ENCODE data around the gene EPB41L4A. TPM values are rescaled to one million over a fixed set of nuclear protein-coding genes. Genes with fewer than 3 reads are reported as not detected.

The EPB41L4A gene
- total RNA-seq, 1 experiment from 2014 or later, result not detected

GRCh38 chr5:112323166-112323565 is 95.9 kb downstream of the EPB41L4A start:
- in situ Hi-C loops (cut with HindIII; ENCODE audit: low sequenced_read_pairs), result no loop called here
- DNase-seq (ENCODE audit: low spot score), result no peak

DNA sequence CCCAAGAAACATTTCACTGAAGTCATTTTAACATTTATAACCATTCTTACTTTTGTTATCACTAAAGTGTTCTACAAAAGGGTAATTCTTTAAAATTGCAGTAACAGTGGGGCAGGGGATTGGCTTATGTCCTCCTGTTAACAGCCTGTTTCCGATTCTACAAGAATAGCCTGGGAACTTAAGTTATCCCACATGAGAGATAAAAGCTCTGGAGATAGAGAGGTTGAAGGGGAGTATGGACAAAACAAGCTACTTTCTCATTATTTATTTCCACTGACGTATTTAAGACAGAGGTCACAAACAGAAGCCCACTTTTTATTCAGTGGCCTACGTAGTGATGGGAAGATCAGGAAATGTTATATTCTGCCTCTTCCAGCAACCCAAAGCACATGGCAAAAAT is 98.7 kb downstream of the EPB41L4A start:
- no peak for DNase-seq (ENCODE audit: low spot score)
- in situ Hi-C loops (cut with HindIII; ENCODE audit: low sequenced_read_pairs), result no loop called here

DNA sequence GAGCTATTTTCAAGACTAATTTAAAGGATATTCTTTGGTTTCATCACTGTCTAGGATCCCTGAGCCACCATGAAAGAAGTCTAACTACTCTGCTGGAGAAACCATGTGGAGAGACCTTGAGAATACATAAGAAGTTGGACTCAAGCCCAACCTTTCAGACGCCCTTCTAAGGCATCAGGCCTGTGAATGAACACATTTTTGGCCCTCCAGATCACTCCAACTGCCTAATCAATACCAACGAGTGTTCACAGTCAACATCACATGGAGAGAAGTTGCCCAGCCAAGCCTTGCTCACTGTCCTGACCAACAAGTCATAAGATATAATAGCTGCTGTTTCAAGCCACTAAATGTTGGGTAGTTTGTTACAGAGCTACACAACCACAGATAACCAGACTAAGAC is 100.7 kb downstream of the EPB41L4A start:
- no peak for DNase-seq (ENCODE audit: low spot score)
- in situ Hi-C loops (cut with HindIII; ENCODE audit: low sequenced_read_pairs), result no loop called here

DNA sequence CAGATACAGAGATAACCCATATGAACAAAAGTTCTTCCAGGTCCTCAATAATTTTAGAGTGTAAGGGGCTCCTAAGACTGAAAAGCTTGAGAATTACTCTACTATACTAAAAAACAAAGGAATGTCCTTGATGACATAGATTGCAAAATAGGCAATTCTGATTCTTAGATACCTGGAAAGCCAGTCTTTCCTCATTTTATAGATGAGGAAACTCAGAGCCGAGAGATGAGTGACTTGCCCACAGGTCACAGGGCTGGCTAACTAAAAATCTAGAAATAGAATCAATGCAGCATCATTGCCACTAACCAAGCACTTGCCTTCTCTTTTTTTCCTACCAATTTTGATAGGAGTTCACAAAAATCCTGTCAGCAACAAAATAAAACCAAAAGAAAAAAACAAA is 101.2 kb downstream of the EPB41L4A start:
- DNase-seq (ENCODE audit: low spot score), result no peak
- in situ Hi-C loops (cut with HindIII; ENCODE audit: low sequenced_read_pairs), result no loop called here

- no peak for DNase-seq (ENCODE audit: low spot score)
- in situ Hi-C loops (cut with HindIII; ENCODE audit: low sequenced_read_pairs), result no loop called here
Observed at GRCh38 chr5:112316731-112317130, 102.3 kb downstream of the EPB41L4A start.

GRCh38 chr5:112316006-112316405 is 103.1 kb downstream of the EPB41L4A start:
- in situ Hi-C loops (cut with HindIII; ENCODE audit: low sequenced_read_pairs), result no loop called here

GRCh38 chr5:112312295-112313275 is 106.5 kb downstream of the EPB41L4A start:
- in situ Hi-C loops (cut with HindIII; ENCODE audit: low sequenced_read_pairs), result no loop called here
- DNase-seq (ENCODE audit: low spot score), result no peak

More at GRCh38 chr5:112316006-112316405, 103.1 kb downstream of the EPB41L4A start:
- no peak for DNase-seq (ENCODE audit: low spot score)

DNA sequence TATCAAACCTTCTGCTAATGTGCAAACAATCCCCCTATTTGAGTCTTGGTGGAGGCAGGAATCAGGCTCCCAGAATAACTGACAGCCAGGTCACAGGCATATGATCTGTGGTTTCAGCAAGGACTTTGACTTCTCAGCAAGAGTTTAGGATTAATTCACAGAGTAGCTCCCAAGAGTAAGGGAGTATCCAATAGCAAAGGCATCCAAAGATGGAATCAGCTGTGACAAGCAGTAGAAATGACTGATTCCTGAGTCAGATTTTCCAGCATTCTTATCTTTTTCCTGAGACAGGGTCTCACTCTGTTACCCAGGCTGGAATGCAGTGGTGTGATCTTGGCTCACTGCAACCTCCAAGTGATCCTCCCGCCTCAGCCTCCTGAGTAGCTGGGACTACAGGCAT is 108.3 kb downstream of the EPB41L4A start:
- no peak for DNase-seq (ENCODE audit: low spot score)
- in situ Hi-C loops (cut with HindIII; ENCODE audit: low sequenced_read_pairs), result no loop called here

DNA sequence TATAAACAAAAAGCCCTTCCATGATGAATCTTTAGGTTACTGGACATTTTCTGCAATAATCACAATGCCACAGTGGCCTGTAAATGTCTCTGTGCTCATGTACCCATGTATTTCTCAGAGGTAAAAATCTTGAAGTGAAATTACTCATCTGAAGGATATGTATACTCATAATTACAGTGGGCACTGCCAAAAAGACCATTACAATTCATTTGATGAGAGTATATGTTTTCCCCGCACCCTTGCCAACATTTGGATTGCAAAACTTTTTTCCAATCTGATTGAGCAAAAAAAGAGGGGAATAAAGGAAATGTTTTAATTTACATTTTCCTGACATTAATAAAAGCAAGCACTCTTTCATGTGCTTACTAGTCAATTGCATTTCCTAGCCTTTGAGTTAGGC is 110.5 kb downstream of the EPB41L4A start:
- DNase-seq (ENCODE audit: low spot score), result no peak
- in situ Hi-C loops (cut with HindIII; ENCODE audit: low sequenced_read_pairs), result no loop called here

DNA sequence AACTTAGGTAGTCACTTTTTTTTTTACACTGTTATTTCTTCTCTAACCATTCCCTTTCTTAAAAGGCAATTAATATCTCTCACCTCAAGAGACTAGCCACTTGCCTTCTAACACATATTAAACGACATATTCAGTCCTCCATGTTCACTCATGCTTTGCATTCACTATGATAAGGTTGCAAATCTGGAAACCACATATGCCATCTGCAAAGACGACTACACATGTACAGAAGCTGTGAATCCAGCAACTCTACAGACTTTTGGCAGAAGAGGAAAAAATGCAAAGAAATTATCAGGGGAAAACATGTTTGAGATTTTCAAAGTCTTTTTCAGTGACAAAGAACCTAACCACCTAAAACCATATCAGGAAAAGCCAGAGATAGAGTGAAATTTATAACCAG is 112.1 kb downstream of the EPB41L4A start:
- no peak for DNase-seq (ENCODE audit: low spot score)
- in situ Hi-C loops (cut with HindIII; ENCODE audit: low sequenced_read_pairs), result no loop called here

DNA sequence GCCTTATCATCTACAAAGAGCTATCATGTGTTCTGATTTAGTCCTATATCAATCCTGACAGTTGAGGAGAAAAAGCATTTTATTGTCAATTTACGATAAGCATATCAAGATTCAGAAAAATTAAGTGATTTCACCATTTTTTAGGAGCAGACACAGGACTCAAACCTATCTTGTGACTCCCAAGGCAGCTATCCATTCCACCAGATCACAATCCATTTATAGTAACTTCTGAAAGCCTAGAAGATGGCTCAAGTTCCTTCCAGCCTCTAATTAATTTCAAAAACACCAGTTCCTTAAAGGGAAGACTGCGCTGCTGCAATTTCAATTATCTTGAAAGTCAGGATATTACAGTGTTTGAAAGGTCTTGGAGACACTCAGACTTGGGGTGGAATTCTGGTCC is 114.3 kb downstream of the EPB41L4A start:
- in situ Hi-C loops (cut with HindIII; ENCODE audit: low sequenced_read_pairs), result no loop called here
- DNase-seq (ENCODE audit: low spot score), result no peak

DNA sequence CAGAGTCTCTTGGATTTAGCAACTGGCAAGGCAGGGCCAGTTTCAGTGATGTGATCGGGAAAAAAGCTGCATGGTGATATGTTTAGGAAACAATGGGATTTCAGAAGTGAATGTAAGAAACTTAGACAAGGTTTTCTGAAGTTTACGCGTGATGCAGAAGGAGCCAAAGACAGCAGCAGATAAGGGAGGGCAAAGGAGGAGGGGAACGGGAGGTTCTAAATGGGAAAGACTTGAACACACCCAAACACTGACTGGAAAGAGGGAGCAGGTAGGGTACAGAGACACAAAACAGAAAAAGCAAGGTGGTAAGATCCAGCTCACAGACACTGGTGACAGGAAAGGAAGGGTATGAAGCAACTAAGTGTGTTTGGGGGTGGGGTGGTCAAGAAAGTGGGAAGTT is 115.4 kb downstream of the EPB41L4A start:
- in situ Hi-C loops (cut with HindIII; ENCODE audit: low sequenced_read_pairs), result no loop called here
- DNase-seq (ENCODE audit: low spot score), result no peak

GRCh38 chr5:112294126-112294525 is 125.0 kb downstream of the EPB41L4A start:
- DNase-seq (ENCODE audit: low spot score), result no peak
- in situ Hi-C loops (cut with HindIII; ENCODE audit: low sequenced_read_pairs), result no loop called here

DNA sequence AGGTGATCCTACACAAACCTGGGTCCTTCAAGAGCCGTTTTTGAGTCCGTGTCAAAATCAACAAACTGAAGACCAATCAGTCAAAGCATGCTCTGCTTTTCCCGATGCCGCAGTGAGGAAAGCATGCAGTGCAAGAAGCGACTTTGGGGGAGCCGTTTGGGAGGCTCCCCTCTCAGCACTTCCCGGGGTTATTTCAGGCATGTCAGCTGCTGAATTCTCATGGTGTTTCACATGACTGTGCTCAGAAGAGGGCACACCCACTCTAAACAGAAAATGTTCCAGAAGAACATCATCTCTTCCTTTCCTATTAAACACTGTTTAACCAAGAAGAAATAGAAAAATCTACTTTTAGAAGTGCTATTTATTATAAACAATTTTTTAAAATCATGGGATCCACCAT is 125.5 kb downstream of the EPB41L4A start:
- in situ Hi-C loops (cut with HindIII; ENCODE audit: low sequenced_read_pairs), result no loop called here
- DNase-seq (ENCODE audit: low spot score), result no peak

- DNase-seq (ENCODE audit: low spot score), result no peak
Observed at GRCh38 chr5:112290691-112291090, 128.4 kb downstream of the EPB41L4A start.

DNA sequence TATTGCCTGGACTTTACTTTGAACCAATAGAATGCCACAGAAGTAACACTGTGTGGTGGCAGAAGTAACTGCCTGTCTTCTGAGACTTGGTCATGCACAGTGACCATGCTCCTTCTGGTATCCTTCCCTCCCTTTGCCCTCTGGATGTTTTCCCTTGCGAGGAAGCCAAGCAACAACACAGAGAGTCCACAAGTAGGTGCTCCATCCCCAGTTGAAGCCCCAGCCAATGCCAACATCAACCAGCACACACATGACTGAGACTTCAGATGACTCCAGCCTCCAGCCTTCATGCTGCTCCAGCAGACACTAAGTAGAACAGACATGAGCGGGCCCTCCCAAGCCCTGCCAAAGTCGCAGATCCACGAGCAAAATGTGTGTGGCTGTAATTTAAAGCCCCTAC is 129.6 kb downstream of the EPB41L4A start:
- in situ Hi-C loops (cut with HindIII; ENCODE audit: low sequenced_read_pairs), result no loop called here
- DNase-seq (ENCODE audit: low spot score), result no peak

More at GRCh38 chr5:112290691-112291090, 128.4 kb downstream of the EPB41L4A start:
- in situ Hi-C loops (cut with HindIII; ENCODE audit: low sequenced_read_pairs), result no loop called here

GRCh38 chr5:112283943-112284929 is 134.8 kb downstream of the EPB41L4A start:
- in situ Hi-C loops (cut with HindIII; ENCODE audit: low sequenced_read_pairs), result no loop called here
- no peak for DNase-seq (ENCODE audit: low spot score)

DNA sequence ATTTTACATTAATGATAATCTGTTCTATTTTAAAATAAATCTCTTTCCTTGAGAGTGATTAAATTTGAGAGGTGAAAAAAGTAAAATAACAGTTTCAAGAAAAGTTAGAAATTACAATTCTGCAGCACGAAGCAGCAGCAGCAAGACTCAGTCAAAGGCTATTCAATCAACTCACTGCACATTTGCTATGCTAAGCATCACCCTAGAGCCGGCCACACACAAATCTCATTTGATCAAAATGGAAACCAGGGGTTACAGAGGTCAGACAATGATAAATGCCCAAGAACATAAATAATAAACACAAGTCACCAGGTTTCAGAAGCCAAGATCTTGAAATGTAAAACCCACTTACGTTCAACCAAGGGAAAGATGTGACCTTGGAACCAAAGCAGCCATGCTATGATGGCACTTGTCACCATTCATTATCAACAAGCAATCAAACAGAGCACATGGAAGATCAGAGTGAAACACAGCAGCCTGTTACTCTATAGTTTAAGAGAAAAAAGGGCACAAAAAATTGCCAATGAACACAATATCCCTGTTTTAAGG is 136.0 kb downstream of the EPB41L4A start:
- no peak for DNase-seq (ENCODE audit: low spot score)
- in situ Hi-C loops (cut with HindIII; ENCODE audit: low sequenced_read_pairs), result no loop called here

- no peak for DNase-seq (ENCODE audit: low spot score)
- in situ Hi-C loops (cut with HindIII; ENCODE audit: low sequenced_read_pairs), result no loop called here
Observed at GRCh38 chr5:112279082-112279481, 140.0 kb downstream of the EPB41L4A start.
